ENCODE results near the gene ZIC4.

ZIC4 gene

DNA sequence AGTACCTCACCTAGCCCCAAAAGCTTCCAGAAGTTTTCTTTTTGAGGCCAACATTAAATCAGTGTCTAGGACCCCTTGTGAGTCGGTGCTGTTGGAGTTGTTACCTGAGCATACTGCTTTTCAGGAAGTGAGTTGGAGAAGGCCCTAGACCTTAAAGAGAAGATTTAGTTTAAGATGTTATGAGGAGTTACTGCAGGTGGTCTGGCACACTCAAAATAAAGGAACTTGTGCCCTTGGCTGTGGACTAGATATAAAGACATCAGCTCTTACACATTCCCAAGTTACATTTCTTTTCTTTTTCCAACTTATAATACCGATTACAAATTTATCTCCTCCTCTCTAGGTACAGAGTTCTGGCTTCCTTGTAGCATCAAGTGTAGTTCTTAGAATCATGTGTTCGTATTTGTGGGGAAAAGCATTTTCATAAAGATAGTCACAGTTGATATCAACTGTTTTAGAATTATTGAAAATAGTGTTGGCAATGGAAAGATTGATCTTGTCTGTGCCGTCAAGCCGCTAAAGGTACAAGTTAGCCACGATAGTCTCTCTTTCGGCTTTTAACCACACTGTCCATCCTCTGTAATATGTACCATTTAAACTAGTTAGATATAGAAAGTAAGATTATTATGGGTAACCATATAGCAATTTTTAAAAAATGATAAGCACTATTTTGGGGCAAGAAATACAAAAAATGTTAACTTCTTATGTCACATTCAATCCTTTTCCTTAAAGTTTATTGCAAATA lies 11.4 kb upstream of the ZIC4 start:
- DNase-seq (ENCODE audit: low spot score) = no peak

DNA sequence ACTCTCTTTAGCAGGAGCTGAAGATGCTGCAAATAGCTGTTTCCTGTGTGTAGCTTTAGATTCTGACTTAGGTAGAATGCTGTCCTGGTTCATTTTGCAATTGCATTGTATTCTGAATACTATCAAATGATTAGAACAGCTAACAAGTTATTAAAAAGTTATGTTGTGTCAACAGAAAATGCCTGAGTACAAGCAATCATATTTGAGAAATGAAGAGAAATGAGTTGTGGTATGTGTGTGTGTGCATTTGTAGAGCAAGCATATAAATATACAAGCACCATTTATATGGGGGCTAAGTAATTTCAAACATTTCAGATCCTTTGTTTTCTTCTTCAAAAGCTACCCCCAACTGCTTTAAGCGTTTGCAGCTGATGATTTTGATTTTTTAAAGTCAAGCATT lies 10.6 kb upstream of the ZIC4 start:
- no peak for DNase-seq (ENCODE audit: low spot score)

- peak; percentile 55 for DNase-seq (ENCODE audit: low spot score)
These were observed 9.5 kb upstream of the ZIC4 start for GRCh38 chr3:147415874-147416273.

DNA sequence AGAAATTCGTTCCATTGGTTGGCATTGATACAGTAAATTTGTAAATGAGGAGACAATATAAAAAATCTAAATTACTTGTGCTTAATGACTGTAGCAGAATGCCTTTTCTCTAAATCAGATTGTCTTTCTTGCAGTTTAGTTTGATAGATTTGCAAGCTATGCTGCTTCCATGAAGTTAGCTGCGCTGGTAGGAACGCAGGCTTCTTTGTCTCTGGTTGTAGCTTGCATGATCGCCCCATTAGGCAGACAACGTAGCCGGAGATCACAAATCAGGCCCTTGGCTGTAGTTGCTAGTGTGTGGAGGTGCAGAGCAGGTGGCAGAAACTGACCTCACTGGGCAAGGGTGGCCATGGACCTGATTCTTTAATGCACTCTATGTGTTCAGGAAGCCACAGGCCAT lies 8.9 kb upstream of the ZIC4 start:
- DNase-seq (ENCODE audit: low spot score) = peak; percentile 89

GRCh38 chr3:147414390-147415138 lies 8.2 kb upstream of the ZIC4 start:
- peak; percentile 34 for DNase-seq (ENCODE audit: low spot score)

- peak; percentile 11 for DNase-seq (ENCODE audit: low spot score)
These were observed 7.5 kb upstream of the ZIC4 start for GRCh38 chr3:147413686-147414389.

- DNase-seq (ENCODE audit: low spot score) = no peak
These were observed 6.8 kb upstream of the ZIC4 start for GRCh38 chr3:147412917-147413685.

DNA sequence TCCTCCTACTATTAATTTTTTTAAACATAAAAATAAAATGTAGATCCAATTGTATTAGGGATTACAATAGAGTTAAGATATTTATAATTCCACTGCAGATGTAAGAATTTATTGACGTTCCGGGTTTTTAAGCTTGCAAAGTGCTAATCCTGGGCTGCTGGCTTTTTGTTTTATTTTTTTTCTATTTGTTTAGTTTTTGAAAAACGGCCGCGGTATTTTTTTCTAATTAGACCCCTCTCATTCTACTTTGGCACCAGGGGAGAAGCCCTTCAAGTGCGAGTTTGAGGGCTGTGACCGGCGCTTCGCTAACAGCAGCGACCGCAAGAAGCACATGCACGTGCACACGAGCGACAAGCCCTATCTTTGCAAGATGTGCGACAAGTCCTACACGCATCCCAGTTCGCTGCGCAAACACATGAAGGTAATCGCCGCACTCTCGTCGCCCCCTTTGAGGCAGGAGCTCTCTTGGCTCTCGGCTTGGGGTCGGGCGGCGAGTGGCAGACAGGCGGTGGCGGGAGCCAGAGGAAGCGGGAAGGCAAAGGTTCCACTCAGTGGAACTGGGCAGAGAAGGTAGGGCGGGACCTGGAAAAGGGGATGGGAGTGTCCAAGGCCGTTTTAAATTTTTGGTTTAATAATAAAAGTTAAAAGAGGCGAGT lies 6.0 kb upstream of the ZIC4 start:
- DNase-seq (ENCODE audit: low spot score) = no peak

DNA sequence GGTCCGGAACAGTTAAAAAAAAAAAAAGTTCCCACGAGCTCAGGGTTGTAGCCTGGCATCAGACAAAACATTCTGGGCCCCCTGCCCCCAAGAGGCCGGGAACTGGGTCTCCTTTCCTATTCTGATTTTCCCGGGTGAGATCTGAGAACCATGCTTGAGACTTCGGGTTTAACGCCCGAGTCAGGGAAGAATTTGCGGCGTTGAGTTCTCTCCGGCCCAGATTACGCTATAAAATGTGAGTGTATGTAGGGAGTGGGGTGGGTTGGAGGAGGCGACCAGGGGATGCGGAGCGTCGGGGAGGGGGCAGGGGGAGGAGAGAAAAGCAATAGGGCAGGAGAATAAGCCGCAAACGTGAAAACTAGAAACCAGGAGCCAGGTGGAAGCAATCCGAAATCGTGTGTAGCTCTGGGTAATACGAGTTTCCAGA lies 5.5 kb upstream of the ZIC4 start:
- peak; percentile 55 for DNase-seq (ENCODE audit: low spot score)

- no peak for DNase-seq (ENCODE audit: low spot score)
These were observed 5.0 kb upstream of the ZIC4 start for GRCh38 chr3:147411238-147411814.

GRCh38 chr3:147410526-147411237 lies 4.3 kb upstream of the ZIC4 start:
- DNase-seq (ENCODE audit: low spot score) = no peak

DNA sequence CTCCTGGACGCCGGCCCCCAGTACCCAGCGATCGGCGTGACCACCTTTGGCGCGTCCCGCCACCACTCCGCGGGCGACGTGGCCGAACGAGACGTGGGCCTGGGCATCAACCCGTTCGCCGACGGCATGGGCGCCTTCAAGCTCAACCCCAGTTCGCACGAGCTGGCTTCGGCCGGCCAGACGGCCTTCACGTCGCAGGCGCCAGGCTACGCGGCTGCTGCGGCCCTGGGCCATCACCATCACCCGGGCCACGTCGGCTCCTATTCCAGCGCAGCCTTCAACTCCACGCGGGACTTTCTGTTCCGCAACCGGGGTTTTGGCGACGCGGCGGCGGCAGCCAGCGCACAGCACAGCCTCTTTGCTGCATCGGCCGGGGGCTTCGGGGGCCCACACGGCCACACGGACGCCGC lies 3.8 kb upstream of the ZIC4 start:
- DNase-seq (ENCODE audit: low spot score) = no peak

- peak; percentile 95 for DNase-seq (ENCODE audit: low spot score)
These were observed 3.1 kb upstream of the ZIC4 start, which contains the start of gene ZIC1 for GRCh38 chr3:147409143-147410115. TSS of gene ZIC1 (plus strand) at chr3:147409365. CDS start at chr3:147410113, 748 bp downstream.

- DNase-seq (ENCODE audit: low spot score) = peak; percentile 44
These were observed 2.1 kb upstream of the ZIC4 start for GRCh38 chr3:147408188-147409100.

DNA sequence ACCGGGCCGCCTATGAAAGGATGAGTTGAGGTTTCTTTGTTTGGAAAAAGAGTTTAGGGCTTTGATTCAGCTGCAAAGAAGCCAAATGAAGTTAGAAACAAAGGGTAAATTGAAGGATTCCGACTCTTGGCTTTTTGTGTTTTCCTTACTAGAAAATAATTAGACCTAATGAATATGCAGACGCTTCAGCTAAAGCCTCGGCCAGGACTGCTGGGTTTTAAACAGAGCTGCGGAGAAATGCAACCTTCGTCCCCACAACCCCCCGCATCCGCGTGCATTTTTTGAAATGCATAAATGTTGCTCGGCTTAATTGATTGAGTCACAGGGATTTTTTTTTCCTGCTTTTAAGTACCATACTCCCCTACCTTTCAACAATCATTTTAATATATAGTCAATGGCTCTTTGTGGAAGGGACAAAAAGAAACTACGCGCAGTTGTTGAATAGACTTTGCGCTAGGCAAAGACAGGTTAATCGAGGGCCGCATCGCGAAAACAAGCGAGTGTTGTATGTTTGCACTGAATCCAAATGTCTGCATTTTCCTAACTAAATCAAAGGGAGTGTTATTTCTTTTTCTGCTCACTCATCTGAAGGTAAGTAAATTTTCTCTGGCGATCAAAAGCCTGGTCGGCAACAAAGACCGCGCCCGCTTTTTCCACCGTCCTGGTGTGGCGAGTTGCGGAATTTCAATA lies 1.3 kb upstream of the ZIC4 start:
- DNase-seq (ENCODE audit: low spot score) = peak; percentile 42

GRCh38 chr3:147407114-147407497 lies 763 bp upstream of the ZIC4 start:
- DNase-seq (ENCODE audit: low spot score) = peak; percentile 66

- DNase-seq (ENCODE audit: low spot score) = peak; percentile 74
These were observed 914 bp downstream of the ZIC4 start for GRCh38 chr3:147405231-147406027.

Data from cerebellar cortex (tissue), 1 donor.